Measurements from ENCODE around the gene HPSE2. TPM values are rescaled to one million over a fixed set of nuclear protein-coding genes. Genes with fewer than 3 reads are reported as not detected.

Gene HPSE2
- total RNA-seq, 1 experiment from 2014 or later = 0.20 TPM

DNA sequence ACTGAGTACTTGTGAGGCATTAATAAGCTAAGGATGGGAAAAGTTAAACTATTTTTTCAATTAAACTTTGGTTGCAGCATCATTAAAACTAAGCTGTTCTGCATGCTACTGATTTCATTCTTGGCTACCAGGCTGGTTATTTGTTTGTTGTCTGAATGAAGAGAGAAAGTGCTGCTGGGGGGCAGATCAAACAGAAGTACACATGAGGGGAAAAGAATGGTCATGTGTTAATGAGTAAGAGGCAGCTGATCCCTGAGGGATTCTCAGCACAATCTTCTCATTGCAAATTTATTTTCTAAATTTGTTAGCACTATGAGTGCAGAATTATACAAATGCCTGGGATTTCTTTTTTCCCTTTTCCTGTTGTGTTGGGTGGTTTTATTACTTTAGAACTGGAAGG is 575.7 kb downstream of the HPSE2 start:
- no peak overlapping the region for H4K8ac ChIP-seq (replicated peaks; ENCODE audit: insufficient read length, low read depth, low read length)
- Mint-ChIP-seq H3K4me3 (no peak overlapping the region), H3K27ac (no peak overlapping the region), H3K9me3 (peaks cover 7 to 12% of the 10 kb centered on the region in 2 experiments), H3K27me3 (ENCODE audit: low read depth) (peaks cover 3% of the 10 kb centered on the region), H3K36me3 (ENCODE audit: insufficient read depth in 1 of 3, low read depth in 3 of 3) (peaks cover 4 to 14% (median 9%) of the 10 kb centered on the region in 3 experiments; a peak in 6 of 7 replicates), H3K4me1 (peaks cover 8 to 9% of the 10 kb centered on the region in 2 experiments)
- H3K9ac ChIP-seq (ENCODE audit: extremely low read depth, insufficient read length, low read length) = no peak overlapping the region
- H3T11ph ChIP-seq (ENCODE audit: low read length) = no peak overlapping the region
- no peak overlapping the region for H3K4me2 ChIP-seq (ENCODE audit: insufficient read depth, insufficient read length, low read length)
- H3K23ac ChIP-seq (ENCODE audit: insufficient read length, low read depth, low read length) = no peak overlapping the region
- no peak overlapping the region for H3K56ac ChIP-seq (ENCODE audit: insufficient read length, low read depth, low read length)
- H3K14ac ChIP-seq (ENCODE audit: insufficient read depth, low read length) = no peak overlapping the region
- H4K91ac ChIP-seq (ENCODE audit: insufficient read length, low read depth, low read length) = no peak overlapping the region
- DNase-seq = no peak
- H2AFZ ChIP-seq (ENCODE audit: low read length) = no peak overlapping the region
- no peaks in the 10 kb centered on the region for H3K27me3 ChIP-seq (ENCODE audit: insufficient read depth, low read length)
- H3K23me2 ChIP-seq (ENCODE audit: insufficient read length, low read depth, low read length, poor library complexity, severe bottlenecking) = no peaks in the 10 kb centered on the region
- no peak for TF ChIP-seq CTCF (conservative IDR thresholded peaks at IDR 0.05)
- no peak overlapping the region for H2BK120ac ChIP-seq (ENCODE audit: low read depth, low read length, poor library complexity, severe bottlenecking)
- H3K27ac ChIP-seq (ENCODE audit: insufficient read length, low read depth, low read length) = no peak overlapping the region
- no peak overlapping the region for H2BK5ac ChIP-seq (ENCODE audit: insufficient read length, low read length)
- H3K4ac ChIP-seq (ENCODE audit: low read depth, low read length) = no peak overlapping the region
- no peaks in the 10 kb centered on the region for H3K9me3 ChIP-seq (ENCODE audit: control insufficient read depth, low read depth, low read length)
- H2AK5ac ChIP-seq (ENCODE audit: insufficient read length, low read length) = no peak overlapping the region
- H2BK15ac ChIP-seq (ENCODE audit: low read depth, low read length) = no peak overlapping the region
- no peaks in the 10 kb centered on the region for H3K4me1 ChIP-seq (ENCODE audit: insufficient read depth, low read length)
- H2BK20ac ChIP-seq (ENCODE audit: low read depth, low read length, poor library complexity, severe bottlenecking) = no peak overlapping the region
- no peak overlapping the region for H4K5ac ChIP-seq (ENCODE audit: insufficient read length, low read depth, low read length)
- no peak overlapping the region for H2BK12ac ChIP-seq (ENCODE audit: insufficient read length, low read depth, low read length)
- no peaks in the 10 kb centered on the region for H4K20me1 ChIP-seq (ENCODE audit: control insufficient read depth, insufficient read depth, insufficient read length)
- no peaks in the 10 kb centered on the region for H3K79me1 ChIP-seq (ENCODE audit: insufficient read depth, low read depth, low read length, poor library complexity, severe bottlenecking)
- no peak overlapping the region for H3K18ac ChIP-seq (ENCODE audit: insufficient read length, low read depth, low read length)
- H3K79me2 ChIP-seq (ENCODE audit: insufficient read depth, low read length) = no peaks in the 10 kb centered on the region
